DOHH2 (cell line): ENCODE measurements around the gene RAD51B.

ENCODE experiments used
- CTCF ChIP-seq: fragments of 200-600 bp; sonication (generic); IDR thresholded peaks from one replicate; pipeline ENCODE4 v1.5.1; 2014; ENCODE audit warnings: antibody characterized with exemption, mild to moderate bottlenecking, low read depth, low read length; ENCODE audit not compliant: poor library complexity, severe bottlenecking
- EZH2phosphoT487 ChIP-seq: fragments of 200-600 bp; sonication (generic); IDR thresholded peaks from 2 replicates; pipeline ENCODE4 v1.6.1; 2017; ENCODE audit warnings: borderline replicate concordance, mild to moderate bottlenecking, antibody characterized with exemption, low read length, moderate library complexity, mixed read lengths

- TF ChIP-seq CTCF (no peak), EZH2phosphoT487 (no peak)
Measured at GRCh38 chr14:68414121-68414520, 594.5 kb downstream of the RAD51B start.
